Measurements from ENCODE around the gene GPR183. TPM values are rescaled to one million over a fixed set of nuclear protein-coding genes. Genes with fewer than 3 reads are reported as not detected.

GPR183 gene
- total RNA-seq, 2 donors from 2014 or later, result 1.5 to 8.3 TPM

DNA sequence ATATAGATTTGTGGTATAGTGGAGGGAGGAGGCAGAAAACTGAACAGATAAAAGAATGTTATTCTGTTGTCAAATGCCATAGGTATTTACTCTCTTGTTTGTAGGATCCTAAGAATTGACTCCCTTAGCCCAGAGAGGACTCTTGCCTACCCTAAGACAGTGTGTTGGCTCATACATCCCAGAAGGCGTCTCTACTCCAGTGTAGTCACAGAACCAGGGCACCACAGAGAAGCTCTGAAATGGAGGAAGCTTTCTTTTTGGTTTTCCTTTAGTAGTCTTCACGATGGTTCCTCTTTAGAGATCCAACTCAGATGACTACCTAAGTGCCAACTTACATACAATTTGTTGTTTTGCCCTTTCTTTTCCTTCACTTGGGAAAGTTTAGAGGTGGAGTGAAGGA lies 14.0 kb downstream of the GPR183 start:
- Histone ChIP-seq H3K9me3 (no peaks in the 10 kb centered on the region), H3K27me3 (no peaks in the 10 kb centered on the region), H3K9ac (ENCODE audit: low read depth in 2 of 2, low read length in 2 of 2) (no peak overlapping the region), H3K4me3 (no peak overlapping the region), H3K36me3 (no peaks in the 10 kb centered on the region), H3K27ac (no peak overlapping the region), H3K4me1 (peaks cover 7% of the 10 kb centered on the region)
- TF ChIP-seq CTCF (IDR thresholded peaks at IDR 0.05), result no peak
- intact Hi-C loops (cut with DNase I), result no loop called here
- no peak for DNase-seq

GRCh38 chr13:99290894-99291293 lies 16.3 kb downstream of the GPR183 start:
- no peak for DNase-seq
- Histone ChIP-seq H3K4me3 (no peak overlapping the region), H3K9ac (ENCODE audit: low read depth in 2 of 2, low read length in 2 of 2) (no peak overlapping the region), H3K27ac (no peak overlapping the region), H3K36me3 (no peaks in the 10 kb centered on the region), H3K27me3 (no peaks in the 10 kb centered on the region), H3K4me1 (peaks cover 7% of the 10 kb centered on the region), H3K9me3 (no peaks in the 10 kb centered on the region)
- TF ChIP-seq CTCF (IDR thresholded peaks at IDR 0.05), result no peak
- intact Hi-C loops (cut with DNase I), result no loop called here

DNA sequence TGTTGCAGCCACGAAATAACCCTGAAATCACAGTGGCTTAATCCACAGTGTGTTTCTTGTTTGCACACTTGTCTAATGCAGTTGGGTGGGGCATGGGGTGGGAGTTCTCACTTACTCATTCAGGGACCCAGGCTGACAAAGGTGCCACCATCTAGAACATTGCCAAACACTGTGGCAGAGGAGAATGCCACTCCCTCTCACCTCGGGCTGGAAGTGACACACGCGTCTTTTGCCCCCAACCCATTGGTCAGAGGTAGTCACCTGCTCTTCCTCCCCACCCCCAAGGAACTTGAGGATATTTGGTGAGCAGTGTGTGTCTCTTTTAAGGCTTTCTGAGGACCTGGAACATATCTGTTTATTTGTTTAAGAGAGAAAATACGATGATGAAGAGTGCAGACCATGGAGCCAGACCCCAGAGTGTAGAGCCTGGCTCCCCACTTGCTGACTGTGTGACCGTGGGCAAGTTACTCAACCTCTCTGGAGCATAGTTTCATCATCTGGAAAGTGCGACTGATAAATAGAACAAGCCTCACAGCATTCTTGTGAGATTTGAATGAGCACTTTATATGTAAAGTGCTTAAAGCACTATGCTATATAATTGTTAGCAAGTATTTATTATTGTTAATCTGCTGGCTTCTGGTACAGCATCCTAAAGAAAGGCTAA lies 17.4 kb downstream of the GPR183 start:
- peaks cover 7% of the 10 kb centered on the region for H3K4me1 ChIP-seq
- intact Hi-C loops (cut with DNase I), result no loop called here

GRCh38 chr13:99289271-99289670 lies 17.9 kb downstream of the GPR183 start:
- Histone ChIP-seq H3K36me3 (no peaks in the 10 kb centered on the region), H3K4me1 (peaks cover 3% of the 10 kb centered on the region), H3K27ac (no peak overlapping the region), H3K4me3 (no peak overlapping the region), H3K9ac (ENCODE audit: low read depth in 2 of 2, low read length in 2 of 2) (no peak overlapping the region), H3K27me3 (no peaks in the 10 kb centered on the region), H3K9me3 (no peaks in the 10 kb centered on the region)
- intact Hi-C loops (cut with DNase I), result no loop called here
- no peak for TF ChIP-seq CTCF (IDR thresholded peaks at IDR 0.05)
- DNase-seq, result no peak

More for the DNA sequence above, 17.4 kb downstream of the GPR183 start:
- no peak overlapping the region for H3K4me3 ChIP-seq
- DNase-seq, result no peak
- no peaks in the 10 kb centered on the region for H3K36me3 ChIP-seq
- H3K27ac ChIP-seq, result no peak overlapping the region
- TF ChIP-seq CTCF (IDR thresholded peaks at IDR 0.05), result no peak
- H3K27me3 ChIP-seq, result no peaks in the 10 kb centered on the region
- H3K9ac ChIP-seq (ENCODE audit: low read depth in 2 of 2, low read length in 2 of 2), result no peak overlapping the region
- no peaks in the 10 kb centered on the region for H3K9me3 ChIP-seq

- no peak for DNase-seq
- Histone ChIP-seq H3K27ac (no peak overlapping the region), H3K27me3 (no peaks in the 10 kb centered on the region), H3K36me3 (no peaks in the 10 kb centered on the region), H3K4me1 (no peaks in the 10 kb centered on the region), H3K9me3 (no peaks in the 10 kb centered on the region), H3K4me3 (no peak overlapping the region), H3K9ac (ENCODE audit: low read depth in 2 of 2, low read length in 2 of 2) (no peak overlapping the region)
- no peak for TF ChIP-seq CTCF (IDR thresholded peaks at IDR 0.05)
- intact Hi-C loops (cut with DNase I), result no loop called here
These were observed 19.1 kb downstream of the GPR183 start for GRCh38 chr13:99288089-99288488.

Measured in colonic mucosa (tissue), 4 donors.